ENCODE measurements around the gene B3GNT8. TPM values are rescaled to one million over a fixed set of nuclear protein-coding genes. Genes with fewer than 3 reads are reported as not detected.

Gene B3GNT8
- total RNA-seq, 4 donors from 2014 or later: 0.49 to 12.6 (median 1.9) TPM

DNA sequence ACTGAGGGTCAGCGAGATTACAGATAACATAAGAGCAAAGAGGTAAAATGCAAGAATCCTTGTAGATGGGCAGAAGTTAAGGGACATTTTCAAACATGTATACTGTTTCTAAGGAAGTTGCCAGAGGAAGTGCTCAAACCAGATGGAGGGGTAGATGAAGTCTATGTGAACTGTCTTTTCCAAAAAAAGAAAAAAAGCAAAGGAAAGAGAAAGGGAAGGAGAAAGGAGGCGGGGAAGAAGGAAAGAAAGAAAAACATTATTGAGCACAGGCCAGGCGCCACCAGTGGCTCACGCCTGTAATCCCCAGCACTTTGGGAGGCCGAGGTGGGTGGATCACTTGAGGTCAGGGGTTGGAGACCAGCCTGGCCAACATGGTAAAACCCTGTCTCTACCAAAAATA, 7.3 kb upstream of the B3GNT8 start:
- TF ChIP-seq, protein P1, sequence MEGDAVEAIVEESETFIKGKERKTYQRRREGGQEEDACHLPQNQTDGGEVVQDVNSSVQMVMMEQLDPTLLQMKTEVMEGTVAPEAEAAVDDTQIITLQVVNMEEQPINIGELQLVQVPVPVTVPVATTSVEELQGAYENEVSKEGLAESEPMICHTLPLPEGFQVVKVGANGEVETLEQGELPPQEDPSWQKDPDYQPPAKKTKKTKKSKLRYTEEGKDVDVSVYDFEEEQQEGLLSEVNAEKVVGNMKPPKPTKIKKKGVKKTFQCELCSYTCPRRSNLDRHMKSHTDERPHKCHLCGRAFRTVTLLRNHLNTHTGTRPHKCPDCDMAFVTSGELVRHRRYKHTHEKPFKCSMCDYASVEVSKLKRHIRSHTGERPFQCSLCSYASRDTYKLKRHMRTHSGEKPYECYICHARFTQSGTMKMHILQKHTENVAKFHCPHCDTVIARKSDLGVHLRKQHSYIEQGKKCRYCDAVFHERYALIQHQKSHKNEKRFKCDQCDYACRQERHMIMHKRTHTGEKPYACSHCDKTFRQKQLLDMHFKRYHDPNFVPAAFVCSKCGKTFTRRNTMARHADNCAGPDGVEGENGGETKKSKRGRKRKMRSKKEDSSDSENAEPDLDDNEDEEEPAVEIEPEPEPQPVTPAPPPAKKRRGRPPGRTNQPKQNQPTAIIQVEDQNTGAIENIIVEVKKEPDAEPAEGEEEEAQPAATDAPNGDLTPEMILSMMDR (IDR thresholded peaks at IDR 0.05; ENCODE audit: low read depth): no peak

DNA sequence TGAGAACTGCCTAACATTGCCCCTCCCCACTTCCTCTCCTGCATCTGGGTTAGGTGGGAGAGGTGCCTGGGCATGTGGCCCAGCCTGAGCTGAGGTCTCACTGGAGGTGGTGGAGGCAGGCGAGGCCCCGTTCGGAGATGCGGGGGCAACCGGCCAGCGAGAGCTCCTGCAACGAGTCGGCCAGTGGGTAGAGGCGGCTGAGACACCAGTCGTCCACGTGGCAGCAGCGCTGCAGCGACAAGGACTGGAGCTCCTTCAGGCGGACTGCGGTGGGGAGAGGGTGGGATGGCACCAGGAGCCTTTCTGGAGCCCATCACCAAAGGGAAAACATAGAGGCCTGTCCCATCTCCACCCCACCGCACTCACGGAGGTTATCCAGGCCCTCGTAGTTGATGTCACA, 6.0 kb upstream of the B3GNT8 start:
- TF ChIP-seq, protein P1 (IDR thresholded peaks at IDR 0.05; ENCODE audit: low read depth): no peak

DNA sequence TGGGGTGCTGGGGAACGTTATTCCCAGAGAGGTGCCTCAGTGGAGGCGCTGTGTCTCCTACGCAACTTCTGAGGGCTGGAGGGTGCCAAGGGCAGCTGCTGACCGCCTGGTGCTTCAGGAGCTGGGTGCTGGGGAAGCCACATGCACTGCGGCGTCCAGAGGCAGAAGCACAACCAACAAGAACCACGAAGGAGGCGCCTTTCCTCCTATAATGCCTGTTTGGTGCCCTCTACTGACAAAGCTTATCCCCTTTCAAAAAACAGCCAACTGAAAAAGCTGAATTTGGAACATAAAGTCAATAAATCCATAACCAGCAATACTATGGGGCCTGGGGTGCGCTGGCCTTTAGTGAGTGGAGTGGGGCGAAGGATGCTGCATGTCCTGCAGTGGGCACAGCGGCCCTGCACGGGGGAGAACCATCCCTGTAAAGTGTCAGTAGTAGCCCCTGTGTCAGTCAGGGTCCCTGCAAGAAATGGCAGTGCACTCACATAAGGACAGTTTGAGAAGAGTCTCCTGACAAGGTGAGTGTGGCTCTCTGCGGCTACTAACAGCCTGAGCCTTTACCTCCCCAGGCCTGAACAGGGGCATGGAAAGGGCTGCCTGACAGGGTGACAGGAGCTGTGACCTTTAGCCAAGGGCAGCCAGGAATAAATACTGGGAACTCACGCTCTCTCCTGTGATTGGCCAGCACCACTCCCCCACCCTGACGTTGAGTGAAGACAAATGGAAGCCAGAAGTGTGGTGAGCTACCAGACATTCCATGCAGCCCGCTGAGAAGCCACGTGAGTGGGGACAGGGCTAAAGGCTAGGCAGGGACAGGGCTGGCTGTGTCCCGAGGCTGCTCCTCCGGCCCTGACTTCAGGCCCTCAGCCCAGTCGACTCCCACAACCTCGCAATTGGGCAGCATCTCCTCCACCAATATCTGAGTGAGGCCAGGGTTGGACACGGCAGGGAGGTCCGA, 4.5 kb upstream of the B3GNT8 start:
- TF ChIP-seq, protein P1 (IDR thresholded peaks at IDR 0.05; ENCODE audit: low read depth): no peak

DNA sequence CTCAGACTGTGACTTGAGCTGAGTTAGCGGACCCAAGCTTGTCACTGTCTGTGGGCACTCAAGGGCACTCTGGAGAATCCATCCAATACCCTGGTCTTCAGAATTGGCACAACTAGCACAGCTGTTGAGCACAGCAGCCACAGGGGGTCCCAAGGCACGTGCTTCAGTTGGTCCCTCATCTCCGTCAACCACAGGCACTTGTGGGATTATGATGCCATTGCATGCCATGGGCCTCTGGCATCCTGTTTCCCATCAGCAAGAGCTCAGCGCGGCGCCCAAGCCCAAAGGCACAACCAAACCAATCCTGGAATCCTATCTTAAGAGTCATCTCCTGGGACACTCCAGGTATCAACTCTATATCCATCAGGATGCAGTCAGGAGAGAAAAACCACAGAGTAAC, 3.7 kb upstream of the B3GNT8 start:
- TF ChIP-seq, protein P1 (IDR thresholded peaks at IDR 0.05; ENCODE audit: low read depth): no peak

DNA sequence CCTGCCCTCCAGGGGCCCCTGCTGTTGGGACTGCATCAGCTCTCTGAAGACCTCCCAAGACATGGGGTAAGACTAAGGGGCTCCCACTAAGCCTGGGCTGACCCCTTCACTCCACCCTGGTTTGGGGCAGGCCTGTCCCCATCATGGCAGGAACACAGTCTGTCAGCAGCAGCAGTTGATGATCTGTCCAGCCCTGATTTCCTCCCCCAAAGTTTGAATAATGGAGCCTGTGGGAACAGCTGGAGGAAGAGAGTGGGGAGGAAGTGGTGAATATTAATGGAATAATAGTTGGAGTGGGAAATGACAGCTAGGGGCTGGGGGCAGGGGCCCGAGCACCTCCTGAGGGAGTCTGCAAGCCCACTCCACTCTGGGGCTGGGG, 1.3 kb upstream of the B3GNT8 start:
- TF ChIP-seq, protein P1 (IDR thresholded peaks at IDR 0.05; ENCODE audit: low read depth): no peak

DNA sequence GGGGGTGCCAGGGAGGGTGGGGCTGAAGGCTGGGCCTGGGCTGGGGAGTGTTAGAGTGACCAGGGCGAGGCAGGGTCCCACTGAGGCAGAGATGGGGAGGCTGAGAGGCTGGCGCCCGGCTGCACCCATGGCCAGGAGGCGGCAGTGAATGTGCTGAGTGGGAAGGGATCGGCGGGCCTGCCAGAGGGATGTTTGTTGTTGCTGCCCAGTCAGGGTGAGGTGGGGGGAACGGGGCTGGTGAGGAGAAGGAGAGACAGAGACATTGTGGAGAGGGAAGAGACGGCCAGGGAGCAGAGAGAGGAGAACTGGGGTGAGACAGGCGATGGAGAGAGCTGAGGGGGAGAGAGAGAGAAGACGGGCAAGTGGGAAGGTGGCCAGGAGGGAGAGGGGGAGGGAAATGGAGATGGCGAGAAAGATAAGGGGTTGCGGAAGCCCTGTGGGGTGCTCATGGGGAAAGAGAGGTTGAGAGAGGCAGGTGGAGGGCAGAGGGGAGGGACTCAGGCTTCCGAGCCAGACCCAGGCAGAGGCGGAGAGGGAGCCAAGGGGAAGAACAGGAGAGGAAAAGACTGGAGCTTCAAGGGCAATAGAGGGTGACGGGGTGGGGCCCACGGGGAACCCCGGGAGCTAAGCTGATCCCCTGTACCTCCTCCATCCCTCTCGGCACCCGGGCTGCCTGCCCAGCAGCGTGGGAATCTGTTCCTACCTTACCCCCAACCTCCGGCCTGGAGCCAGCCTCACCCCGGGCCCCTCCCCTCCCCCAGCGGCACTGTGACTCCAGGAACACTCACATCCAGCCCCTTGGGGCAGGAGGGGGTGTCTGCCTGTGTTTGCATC, 690 bp upstream of the B3GNT8 start:
- TF ChIP-seq, protein P1 (IDR thresholded peaks at IDR 0.05; ENCODE audit: low read depth): no peak
